Measurements from ENCODE around the gene FOSL1.

GRCh38 chr11:65944767-65945166 is 44.6 kb upstream of the FOSL1 start:
- no peak for TF ChIP-seq CTCF (conservative IDR thresholded peaks at IDR 0.05)
- TF ChIP-seq EZH2 (IDR thresholded peaks at IDR 0.05; ENCODE audit: low read depth): no peak
